Measurements from ENCODE around the gene PTPRD. TPM values are rescaled to one million over a fixed set of nuclear protein-coding genes. Genes with fewer than 3 reads are reported as not detected.

Gene PTPRD
- total RNA-seq, 4 donors from 2014 or later, result 85.8 to 169 (median 135) TPM

DNA sequence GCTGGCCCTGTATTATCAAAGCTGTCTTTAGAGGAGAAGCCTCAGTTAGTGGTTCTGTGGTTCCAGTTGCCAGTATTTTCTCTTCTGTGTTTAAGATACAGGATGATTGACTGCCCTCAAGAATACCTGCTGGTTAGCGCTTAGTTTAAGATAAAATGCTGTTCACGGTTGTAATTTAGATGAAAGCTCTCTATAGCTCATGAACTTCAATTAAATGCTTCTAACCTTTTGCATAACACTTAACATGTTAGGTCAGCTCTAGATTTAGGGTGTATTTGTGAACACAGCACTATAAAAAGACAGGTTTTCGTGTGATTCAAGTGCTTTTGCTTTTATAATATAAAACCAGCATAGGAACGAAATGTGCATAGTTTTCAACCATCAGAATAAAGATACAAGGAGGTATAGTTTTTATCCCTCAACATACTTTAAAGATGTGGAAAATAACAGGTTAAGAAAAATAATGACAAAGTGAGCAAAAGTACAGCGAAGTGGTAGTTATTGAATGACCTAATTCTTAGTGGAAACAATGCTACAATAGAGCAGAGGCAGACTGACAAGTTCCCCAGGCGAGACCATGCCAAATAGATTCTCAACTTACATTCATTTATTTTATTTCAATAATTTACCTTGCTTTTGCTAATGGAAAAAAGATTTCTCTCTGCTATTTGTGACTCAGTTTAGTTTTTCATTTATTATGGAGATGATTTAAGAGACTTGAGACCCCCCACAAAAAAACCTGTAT lies 2210.7 kb downstream of the PTPRD start:
- H3K4me1 ChIP-seq, result no peaks in the 10 kb centered on the region
- H3K36me3 ChIP-seq, result no peaks in the 10 kb centered on the region
- TF ChIP-seq POLR2A (IDR thresholded peaks at IDR 0.05), result no peak
- TF ChIP-seq, protein P1, sequence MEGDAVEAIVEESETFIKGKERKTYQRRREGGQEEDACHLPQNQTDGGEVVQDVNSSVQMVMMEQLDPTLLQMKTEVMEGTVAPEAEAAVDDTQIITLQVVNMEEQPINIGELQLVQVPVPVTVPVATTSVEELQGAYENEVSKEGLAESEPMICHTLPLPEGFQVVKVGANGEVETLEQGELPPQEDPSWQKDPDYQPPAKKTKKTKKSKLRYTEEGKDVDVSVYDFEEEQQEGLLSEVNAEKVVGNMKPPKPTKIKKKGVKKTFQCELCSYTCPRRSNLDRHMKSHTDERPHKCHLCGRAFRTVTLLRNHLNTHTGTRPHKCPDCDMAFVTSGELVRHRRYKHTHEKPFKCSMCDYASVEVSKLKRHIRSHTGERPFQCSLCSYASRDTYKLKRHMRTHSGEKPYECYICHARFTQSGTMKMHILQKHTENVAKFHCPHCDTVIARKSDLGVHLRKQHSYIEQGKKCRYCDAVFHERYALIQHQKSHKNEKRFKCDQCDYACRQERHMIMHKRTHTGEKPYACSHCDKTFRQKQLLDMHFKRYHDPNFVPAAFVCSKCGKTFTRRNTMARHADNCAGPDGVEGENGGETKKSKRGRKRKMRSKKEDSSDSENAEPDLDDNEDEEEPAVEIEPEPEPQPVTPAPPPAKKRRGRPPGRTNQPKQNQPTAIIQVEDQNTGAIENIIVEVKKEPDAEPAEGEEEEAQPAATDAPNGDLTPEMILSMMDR (IDR thresholded peaks at IDR 0.05), result no peak
- no peaks in the 10 kb centered on the region for H3K9me3 ChIP-seq
- no peaks in the 10 kb centered on the region for H3K27me3 ChIP-seq
- H3K27ac ChIP-seq, result no peak overlapping the region
- H3K4me3 ChIP-seq, result no peak overlapping the region
- DNase-seq, result no peak

DNA sequence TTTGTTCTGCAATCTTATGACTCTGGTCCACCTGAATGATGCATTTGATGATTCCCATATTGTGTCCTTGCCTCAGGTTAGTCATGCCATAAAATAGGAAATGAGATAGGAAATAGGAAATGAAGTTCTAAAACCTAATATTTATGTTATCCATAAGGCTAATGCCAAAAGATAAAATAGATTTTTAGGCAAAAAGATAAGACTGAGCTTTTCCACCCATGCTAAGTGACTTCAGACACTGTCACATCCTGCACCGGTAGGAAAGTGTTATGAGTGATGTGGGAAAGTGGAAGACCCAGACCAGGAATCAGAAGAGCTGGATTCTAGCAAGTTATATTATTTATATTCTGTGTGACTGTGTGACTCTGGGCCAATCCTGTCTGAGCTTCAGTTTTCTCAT lies 2212.4 kb downstream of the PTPRD start:
- Histone ChIP-seq H3K4me1 (no peaks in the 10 kb centered on the region), H3K4me3 (no peak overlapping the region), H3K9me3 (no peaks in the 10 kb centered on the region), H3K27me3 (no peaks in the 10 kb centered on the region), H3K36me3 (no peaks in the 10 kb centered on the region), H3K27ac (no peak overlapping the region)
- TF ChIP-seq, protein P1 (IDR thresholded peaks at IDR 0.05), result no peak
- no peak for TF ChIP-seq POLR2A (IDR thresholded peaks at IDR 0.05)
- no peak for DNase-seq

DNA sequence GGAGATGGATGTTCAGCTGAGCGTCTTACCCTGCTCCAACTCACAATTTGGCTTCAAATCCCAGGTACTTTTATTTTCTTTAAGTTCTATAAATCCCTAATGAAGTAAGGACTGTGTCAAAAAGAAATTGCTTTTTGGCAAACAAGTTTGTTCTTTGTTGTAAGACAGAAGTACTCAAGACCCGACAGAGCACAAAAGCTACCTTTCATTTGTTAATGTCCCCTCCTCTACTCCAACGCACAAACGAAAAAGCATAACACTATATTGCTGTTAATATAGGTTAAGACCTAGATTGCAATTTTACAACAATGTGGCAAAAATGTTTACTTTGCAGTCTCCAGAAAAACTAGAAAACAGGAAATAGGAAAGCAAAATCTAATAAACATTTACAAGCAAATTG lies 2217.8 kb downstream of the PTPRD start:
- DNase-seq, result no peak
- no peak for TF ChIP-seq POLR2A (IDR thresholded peaks at IDR 0.05)
- TF ChIP-seq, protein P1 (IDR thresholded peaks at IDR 0.05), result no peak
- Histone ChIP-seq H3K27ac (no peak overlapping the region), H3K4me1 (no peaks in the 10 kb centered on the region), H3K4me3 (no peak overlapping the region), H3K27me3 (no peaks in the 10 kb centered on the region), H3K36me3 (no peaks in the 10 kb centered on the region), H3K9me3 (no peaks in the 10 kb centered on the region)

DNA sequence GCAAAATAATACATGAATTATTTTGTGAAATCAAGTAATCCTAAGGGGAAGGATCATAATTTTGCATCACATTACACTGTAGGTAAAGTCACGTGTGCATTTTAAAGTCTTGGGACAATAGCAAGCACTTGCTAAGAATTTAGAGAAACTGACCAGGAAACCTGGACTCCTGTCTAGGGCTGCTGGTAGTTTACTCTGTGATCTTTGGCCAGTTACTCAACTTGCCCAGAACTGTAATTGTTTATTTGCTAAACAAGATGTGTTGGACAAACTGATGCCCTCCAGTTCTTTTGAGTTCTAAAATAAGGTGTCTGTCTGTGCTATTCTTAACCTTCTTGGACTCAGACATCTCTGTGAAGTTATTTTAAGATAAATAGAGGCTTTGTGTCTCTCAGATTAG lies 2218.5 kb downstream of the PTPRD start:
- H3K36me3 ChIP-seq, result no peaks in the 10 kb centered on the region
- H3K27ac ChIP-seq, result no peak overlapping the region
- H3K9me3 ChIP-seq, result no peaks in the 10 kb centered on the region
- no peak for DNase-seq
- no peaks in the 10 kb centered on the region for H3K27me3 ChIP-seq
- no peak for TF ChIP-seq POLR2A (IDR thresholded peaks at IDR 0.05)
- TF ChIP-seq, protein P1 (IDR thresholded peaks at IDR 0.05), result no peak
- no peaks in the 10 kb centered on the region for H3K4me1 ChIP-seq
- H3K4me3 ChIP-seq, result no peak overlapping the region

DNA sequence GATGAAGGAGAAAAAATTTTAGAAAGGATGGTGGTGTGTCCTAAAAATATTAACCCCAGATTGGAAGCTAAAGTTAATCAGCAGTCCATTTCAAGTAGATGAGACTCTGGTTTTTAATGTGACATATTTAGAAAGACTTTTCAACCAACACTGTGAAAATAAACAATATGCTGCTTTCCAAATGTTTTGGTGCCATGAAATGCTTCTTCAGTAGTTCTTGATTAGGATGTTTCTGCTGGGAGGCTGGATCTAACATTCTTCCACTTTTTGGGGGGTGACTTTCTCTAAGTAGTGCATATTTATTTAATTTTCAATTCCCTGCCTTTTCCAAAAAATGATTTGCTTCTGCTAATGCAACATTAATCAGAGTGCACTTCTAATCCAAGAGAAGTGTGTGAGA lies 2219.9 kb downstream of the PTPRD start:
- TF ChIP-seq POLR2A (IDR thresholded peaks at IDR 0.05), result no peak
- TF ChIP-seq, protein P1 (IDR thresholded peaks at IDR 0.05), result no peak
- H3K27ac ChIP-seq, result no peak overlapping the region
- no peak for DNase-seq
- no peaks in the 10 kb centered on the region for H3K27me3 ChIP-seq
- H3K36me3 ChIP-seq, result no peaks in the 10 kb centered on the region
- no peak overlapping the region for H3K4me3 ChIP-seq
- no peaks in the 10 kb centered on the region for H3K4me1 ChIP-seq
- H3K9me3 ChIP-seq, result no peaks in the 10 kb centered on the region

Measured in Peyer's patch (tissue), 4 donors.